NAMALWA (cell line): Measurements from ENCODE around the gene ARL5C.

ENCODE experiments used
- DNase-seq: peaks from one replicate; pipeline ENCODE4 v3.0.0-alpha.2; 2015; ENCODE audit warnings: low spot score

The ARL5C gene

DNA sequence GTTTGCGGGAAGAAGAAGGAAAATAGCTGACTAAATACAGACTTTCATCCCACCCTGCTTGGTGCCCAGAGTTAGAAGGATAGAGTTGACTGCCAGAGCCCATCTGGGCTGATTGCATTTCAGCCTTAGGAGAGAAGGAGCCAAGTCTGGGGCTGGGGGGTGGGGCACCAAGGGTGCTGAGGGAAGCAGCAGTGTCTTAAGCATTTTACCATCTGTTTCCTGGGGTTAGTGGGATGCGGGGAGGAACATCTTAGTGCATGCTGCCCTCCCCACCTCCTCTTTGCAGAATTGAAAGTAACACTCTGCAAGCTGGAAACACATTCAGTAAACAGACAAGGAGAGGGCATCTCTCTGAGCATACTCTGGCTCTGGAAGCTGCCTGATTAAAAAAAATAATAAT is 1.5 kb upstream of the ARL5C start:
- no peak for DNase-seq

GRCh38 chr17:39166437-39167335 is 725 bp upstream of the ARL5C start:
- DNase-seq = no peak

DNA sequence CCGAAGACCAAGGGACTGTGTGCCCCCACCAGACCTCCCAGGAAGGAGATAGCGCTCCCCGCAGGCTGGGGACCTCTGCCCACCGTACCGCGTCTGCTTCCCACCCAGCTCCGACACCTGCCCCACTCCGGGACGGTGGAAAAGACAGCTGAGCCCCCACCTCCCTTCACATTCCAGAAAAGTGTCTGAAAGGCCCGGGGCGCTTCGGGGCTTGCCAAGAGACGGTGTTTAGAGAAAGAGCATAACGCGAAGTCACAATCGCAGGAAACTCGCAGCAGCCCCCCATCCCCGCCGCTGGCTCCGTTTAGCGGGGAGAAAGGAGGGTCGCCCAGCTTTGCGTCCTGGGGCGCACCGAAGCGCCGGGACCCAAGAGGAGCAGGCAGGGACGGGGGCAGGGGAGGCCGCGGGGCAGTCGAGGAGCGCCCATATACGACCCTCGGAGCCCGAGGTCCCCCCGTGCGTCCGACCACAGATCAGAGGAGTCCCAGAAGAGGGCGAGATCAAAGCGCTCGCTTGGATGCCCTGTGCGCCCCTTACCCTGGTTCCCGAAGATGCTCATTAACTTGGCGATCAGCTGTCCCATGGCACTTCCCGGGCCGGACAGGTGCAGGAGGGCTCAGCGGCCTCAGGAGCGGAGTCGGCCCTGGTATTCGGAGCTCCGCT is 652 bp downstream of the ARL5C start:
- DNase-seq = no peak

GRCh38 chr17:39164675-39165143 is 1.3 kb downstream of the ARL5C start:
- DNase-seq = peak; percentile 88

GRCh38 chr17:39161962-39162361 is 4.0 kb downstream of the ARL5C start:
- DNase-seq = no peak

- no peak for DNase-seq
Measured at GRCh38 chr17:39158623-39159022, 7.3 kb downstream of the ARL5C start.

DNA sequence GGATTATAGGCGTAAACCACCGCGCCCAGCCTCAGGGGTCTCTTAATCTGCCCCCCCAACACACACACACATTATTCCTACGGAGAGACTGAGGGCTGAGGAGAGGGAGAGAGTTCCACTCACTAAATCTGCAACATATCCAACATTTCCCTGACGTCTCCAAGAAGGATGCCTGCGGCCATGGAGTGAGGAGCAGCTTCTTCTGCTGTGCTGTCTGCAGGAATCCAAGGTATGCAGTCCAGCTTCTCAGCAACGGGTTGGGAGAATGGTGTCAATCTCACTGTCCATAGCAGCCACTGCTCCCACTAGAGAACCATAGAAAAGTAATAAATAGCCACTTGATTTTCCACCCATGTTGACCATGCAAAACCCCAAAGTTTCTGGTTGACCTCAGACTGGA is 9.5 kb downstream of the ARL5C start:
- DNase-seq = no peak

GRCh38 chr17:39155654-39156053 is 10.3 kb downstream of the ARL5C start:
- DNase-seq = no peak

DNA sequence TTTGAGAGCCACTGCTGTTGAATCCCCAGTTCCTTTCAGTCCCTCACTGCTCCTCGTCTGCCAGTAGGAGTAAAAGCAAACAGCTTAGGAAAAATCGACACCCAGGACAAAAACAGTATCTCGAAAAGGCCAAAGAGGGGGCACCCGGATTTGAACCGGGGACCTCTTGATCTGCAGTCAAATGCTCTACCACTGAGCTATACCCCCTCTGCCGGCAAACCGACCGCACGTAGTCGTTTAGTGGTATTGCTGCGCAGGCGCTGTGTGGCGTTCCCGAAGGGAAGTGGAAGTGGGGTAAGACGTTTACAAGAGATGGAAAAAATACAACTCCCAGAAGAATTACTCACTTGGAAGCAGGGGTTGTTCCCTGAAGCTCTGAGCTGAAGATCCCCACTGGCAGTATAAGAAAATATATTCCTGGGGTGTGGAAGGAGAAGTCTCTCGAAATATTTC is 12.3 kb downstream of the ARL5C start:
- DNase-seq = peak; percentile 89

DNA sequence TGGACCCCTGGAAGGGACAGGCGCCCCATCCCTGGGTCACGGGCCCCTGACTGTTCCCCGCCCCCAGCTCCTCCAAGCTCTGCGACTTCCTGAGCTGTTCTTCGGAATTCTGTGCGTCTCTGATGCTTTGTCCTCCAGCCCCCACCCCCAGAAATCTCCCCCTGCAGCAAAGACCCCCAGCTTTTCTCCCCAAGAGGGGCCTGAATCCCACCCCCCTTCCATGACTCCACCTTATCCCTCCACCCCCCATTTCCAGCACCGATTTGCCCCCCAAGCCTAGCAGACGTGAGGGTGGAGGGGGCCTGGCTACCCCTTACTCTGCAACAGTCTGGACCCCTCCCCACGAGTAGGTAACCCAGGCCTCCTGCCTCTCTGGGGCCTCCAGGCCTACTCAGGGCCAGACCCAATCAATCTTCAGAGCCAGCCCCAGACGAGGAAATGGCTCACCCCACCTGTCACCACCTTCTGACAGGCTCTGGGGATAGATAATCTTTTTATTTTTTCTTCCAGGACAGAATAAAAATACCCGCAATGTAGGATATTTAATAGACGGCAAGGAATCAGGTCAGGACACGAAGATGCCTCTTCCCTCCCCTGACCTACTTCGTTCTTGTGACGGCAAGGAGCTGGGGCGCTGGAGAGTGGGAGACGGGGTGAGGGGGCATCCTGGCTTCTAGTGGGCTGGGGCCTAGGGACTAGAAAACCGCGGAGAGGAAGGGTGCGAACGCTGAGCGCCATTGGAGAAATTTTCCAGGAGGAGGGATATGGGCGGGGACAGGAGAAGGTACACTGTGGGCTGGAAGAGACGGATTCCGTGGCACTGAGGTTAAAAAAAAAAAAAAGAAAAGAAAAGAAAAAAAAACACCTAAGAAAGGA is 13.8 kb downstream of the ARL5C start:
- no peak for DNase-seq

DNA sequence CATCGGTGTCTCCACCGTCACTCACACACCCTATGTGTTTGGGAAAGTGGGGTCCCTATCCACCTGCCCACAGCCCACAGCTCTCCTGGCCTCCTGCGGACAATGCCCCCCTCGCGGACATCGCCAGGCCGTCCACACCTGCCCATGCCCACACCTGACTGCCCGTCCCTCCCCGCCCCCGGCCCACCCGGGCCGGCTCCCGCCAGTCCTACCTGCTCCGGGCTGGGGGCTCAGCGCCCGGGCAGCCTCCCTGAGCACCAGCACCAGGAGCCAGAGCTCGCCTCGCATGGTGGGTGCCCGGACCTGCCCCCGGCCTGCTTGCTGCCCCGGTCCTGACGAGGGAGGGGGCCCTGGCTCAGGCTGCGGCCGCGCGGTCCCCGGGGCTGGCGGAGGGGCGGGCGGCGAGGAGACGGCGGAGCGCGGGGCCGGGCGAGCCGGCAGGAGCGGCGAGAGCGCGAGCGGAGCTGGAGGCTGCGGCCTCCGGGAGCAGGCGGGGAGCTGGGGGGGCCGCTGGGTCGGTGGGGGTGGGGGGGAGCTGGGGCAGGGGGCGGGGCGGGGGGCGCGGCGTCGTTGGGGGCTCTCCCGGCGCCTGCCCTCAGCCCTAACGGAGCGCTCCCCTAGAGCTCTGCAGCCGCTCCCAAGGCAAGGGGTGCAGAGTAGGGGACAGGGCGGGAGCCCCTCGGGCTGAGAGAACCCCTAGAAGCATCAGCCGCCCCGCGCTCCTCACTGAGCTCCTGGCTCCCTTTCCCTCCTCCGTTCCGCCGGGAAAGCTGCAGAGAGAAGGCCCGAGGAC is 14.6 kb downstream of the ARL5C start, which contains the start of gene PLXDC1:
Gene PLXDC1, minus strand, starts transcription at position 488 of the 793 bp plus-strand sequence. Its CDS starts 200 bp downstream, at position 288.
- no peak for DNase-seq

DNA sequence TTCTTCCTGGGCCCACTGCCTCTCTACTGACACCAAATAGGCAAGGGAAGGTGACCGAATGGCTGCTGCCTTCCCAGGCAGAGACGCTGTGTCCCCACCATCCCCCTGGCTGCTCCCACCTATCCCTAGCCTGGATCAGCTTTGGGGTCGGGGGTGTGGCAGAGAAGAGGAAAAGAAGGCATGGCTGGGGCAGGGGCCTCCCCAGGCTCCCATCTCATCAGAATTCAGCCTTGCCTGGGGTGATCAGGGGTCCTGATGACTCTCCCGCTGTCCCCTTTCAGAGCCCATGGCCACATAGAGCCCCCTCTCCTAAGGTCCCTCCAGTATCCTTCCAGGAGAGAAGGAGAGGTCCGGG is 15.2 kb downstream of the ARL5C start:
- DNase-seq = no peak

GRCh38 chr17:39150104-39150634 is 15.8 kb downstream of the ARL5C start:
- no peak for DNase-seq

DNA sequence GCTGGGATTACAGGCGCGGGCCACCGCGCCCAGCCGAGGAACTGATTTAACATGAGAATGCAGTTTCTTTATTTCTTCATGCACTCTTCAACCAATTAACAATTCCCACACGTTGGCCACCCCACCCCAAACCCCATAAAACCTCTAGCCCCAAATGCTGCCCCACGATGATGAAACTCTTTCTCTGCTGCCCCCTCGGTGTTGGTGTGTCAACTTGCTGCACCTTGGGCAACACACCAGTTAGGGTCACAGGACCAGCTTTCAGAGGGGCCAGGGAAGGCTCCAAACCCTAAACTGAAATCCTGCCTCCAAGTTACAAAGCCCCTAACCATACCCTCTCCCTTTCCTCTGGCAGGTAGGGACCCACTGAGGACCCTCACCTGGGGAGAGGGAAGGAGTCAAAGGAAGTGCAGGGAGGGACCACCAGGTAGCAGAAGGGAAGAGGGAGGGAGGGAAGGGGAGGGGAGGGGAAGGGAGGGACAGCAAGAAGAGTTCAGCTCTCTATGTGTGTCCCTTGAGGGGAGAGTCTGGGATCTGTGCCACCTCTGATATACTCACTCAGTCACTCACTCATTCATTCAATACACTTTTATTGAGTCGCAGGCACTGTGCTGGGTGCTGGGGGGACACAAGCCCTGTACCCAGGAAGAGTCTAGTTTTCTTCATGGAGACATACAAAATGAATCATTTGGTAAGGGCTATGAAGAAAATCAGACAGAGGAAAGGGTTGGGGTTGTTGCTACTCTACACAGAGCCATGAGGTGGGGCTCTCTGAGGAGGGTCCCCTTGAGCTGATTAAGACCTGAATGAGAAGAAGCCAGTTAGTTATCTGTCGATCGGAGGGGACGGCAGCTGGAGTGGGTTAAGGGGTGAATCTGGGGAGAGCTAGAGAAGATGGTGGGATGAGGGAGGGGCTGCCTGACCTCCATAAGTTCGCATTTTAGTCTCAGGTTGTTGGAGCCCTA is 18.5 kb downstream of the ARL5C start:
- no peak for DNase-seq

GRCh38 chr17:39146273-39146672 is 19.7 kb downstream of the ARL5C start:
- DNase-seq = no peak

GRCh38 chr17:39145143-39145542 is 20.8 kb downstream of the ARL5C start:
- DNase-seq = no peak

DNA sequence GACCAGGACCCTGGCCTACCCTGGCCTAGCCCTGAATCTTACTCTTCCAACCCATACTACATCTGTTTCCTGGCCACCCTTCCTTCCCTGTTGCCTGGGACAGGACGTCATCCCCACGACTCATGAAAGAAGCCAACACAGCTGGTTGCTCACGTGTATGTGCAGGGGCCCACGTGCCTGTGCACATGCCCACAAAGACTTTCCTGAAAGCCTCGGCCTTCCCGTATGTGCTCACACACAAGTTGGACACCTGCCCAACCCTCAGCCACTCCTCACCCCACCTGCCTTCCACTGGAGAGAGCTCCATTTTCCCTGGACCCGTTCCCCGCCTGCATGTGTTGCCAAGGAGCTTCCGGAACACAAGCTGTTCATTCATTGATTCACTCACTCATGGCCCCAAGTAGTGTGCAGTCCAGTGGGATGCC is 21.5 kb downstream of the ARL5C start:
- DNase-seq = no peak

DNA sequence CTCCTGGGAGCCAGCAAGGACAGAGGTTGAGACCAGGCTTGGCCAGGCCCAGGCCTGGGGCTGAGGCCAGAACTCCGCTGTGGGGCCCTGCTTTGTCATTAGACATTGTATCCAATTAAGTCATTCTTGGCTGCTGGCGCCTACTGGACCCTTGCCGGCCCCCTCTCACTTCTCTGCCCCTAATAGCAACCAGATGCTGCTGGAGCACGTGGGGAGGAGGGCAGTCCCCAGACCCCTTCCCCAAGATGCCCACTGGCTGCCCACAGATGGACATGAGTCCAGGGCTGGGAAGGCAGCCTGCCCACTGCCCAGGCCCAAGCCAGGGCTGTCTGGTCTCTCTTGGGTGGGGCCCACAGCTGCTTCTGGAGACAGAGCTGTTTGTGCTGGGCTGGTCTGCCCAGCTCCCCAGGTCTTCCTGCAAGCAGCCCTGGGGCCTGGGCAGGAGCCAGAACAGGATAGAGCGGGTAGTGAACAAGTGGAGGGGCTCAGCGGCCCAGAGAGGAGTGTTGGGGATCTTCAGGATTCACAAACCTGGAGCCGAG is 22.3 kb downstream of the ARL5C start:
- no peak for DNase-seq

GRCh38 chr17:39141915-39142664 is 23.9 kb downstream of the ARL5C start:
- no peak for DNase-seq
